Myocyte (in vitro differentiated cells): Measurements from ENCODE around the gene FTMT. TPM values are rescaled to one million over a fixed set of nuclear protein-coding genes. Genes with fewer than 3 reads are reported as not detected.

Source experiments
- total RNA-seq: library from RNA; depleted of rRNA; stranded (reverse); fragments of >200 nt; gene quantifications from 2 replicates; pipeline ENCODE4 v1.2.3, GENCODE V29; 2014

Gene FTMT
- total RNA-seq, 1 donor from 2014 or later, result not detected

Other genes starting within 250 kb of the FTMT start
- 15.7 and 16.1 TPM in 2 replicates for gene SRFBP1, start 110.1 kb downstream of the FTMT start, total RNA-seq
- 8.1 and 8.2 TPM in 2 replicates for gene LOX, start 226.4 kb downstream of the FTMT start, total RNA-seq